ENCODE data around the gene VPS41. TPM values are rescaled to one million over a fixed set of nuclear protein-coding genes. Genes with fewer than 3 reads are reported as not detected.

Gene VPS41
- total and polyA plus RNA-seq, 10 of the 15 experiments (the other 5 are each of a cell fraction or from before 2014, with no cell fraction given) = 15.3 to 63.2 (median 47.0) TPM

DNA sequence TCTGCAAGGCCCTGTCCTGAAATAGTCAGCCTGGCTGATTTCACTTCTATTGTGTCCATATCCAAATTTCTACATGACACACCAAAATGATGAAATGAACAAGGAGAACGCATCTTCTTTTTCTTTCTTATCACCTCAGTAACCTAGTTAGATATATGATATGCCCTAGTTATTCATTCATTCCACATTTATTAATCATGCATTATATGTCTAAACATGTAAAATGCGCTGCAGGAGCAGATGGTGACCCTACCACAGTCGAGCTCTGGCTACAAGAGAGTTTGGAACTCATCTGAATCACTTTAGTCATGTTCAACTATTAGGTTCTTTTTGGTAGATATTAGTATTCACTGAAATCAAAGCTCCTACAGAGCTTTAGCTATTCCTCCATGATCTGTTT, 31.8 kb upstream of the VPS41 start (continued):
- TF ChIP-seq POLR2AphosphoS2 (IDR thresholded peaks at IDR 0.05; ENCODE audit: low read depth, low read length) (no peak), NFXL1 (IDR thresholded peaks at IDR 0.05; ENCODE audit: borderline replicate concordance) (no peak), SMAD1 (IDR thresholded peaks at IDR 0.05; ENCODE audit: low read depth, partially characterized antibody) (no peak)
- TF ChIP-seq, protein P1, sequence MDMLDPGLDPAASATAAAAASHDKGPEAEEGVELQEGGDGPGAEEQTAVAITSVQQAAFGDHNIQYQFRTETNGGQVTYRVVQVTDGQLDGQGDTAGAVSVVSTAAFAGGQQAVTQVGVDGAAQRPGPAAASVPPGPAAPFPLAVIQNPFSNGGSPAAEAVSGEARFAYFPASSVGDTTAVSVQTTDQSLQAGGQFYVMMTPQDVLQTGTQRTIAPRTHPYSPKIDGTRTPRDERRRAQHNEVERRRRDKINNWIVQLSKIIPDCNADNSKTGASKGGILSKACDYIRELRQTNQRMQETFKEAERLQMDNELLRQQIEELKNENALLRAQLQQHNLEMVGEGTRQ (IDR thresholded peaks at IDR 0.05; ENCODE audit: borderline replicate concordance, low read depth, low read length) = no peak

- ChIA-PET POLR2A (no interaction called here), RAD21 (ENCODE audit: unreplicated experiment) (interaction anchor here (0.6 kb wide), 1 partner anchor 534 kb away, joined by 3 read pairs; no protein-coding TSS in a partner anchor), CTCF (interaction anchor here (1.7 kb wide), 1 partner anchor 515 kb away, joined by 4 read pairs; no protein-coding TSS in a partner anchor), SMC1A (ENCODE audit: uncharacterized antibody, unreplicated experiment) (interaction anchor here (1.2 kb wide), 1 partner anchor 170 kb away, joined by 3 read pairs; no protein-coding TSS in a partner anchor)
- Histone ChIP-seq H3K9ac (ENCODE audit: control insufficient read depth, insufficient read depth, low read length) (no peak overlapping the region), H3K36me3 (ENCODE audit: control insufficient read depth in 2 of 2, insufficient read depth in 2 of 2, low read length in 1 of 2) (no peaks in the 10 kb centered on the region), H3K4me3 (no peak overlapping the region), H3K79me2 (ENCODE audit: control insufficient read depth, insufficient read depth, low read length) (no peaks in the 10 kb centered on the region), H3K4me2 (ENCODE audit: control insufficient read depth, insufficient read depth) (no peak overlapping the region), H3K4me1 (ENCODE audit: control insufficient read depth, insufficient read depth, low read length) (no peaks in the 10 kb centered on the region), H2AFZ (ENCODE audit: control insufficient read depth, low read depth, low read length) (no peak overlapping the region), H3K27ac (ENCODE audit: control insufficient read depth, insufficient read depth) (no peak overlapping the region), H3K27me3 (replicated peaks in 1 of 2; ENCODE audit: control insufficient read depth in 2 of 2, insufficient read depth in 2 of 2, low read length in 1 of 2) (peaks cover 0 to 2% of the 10 kb centered on the region in 2 experiments; a peak in 1 of 4 replicates), H3K9me3 (replicated peaks; ENCODE audit: control insufficient read depth, insufficient read depth, low read length) (no peaks in the 10 kb centered on the region), H4K20me1 (ENCODE audit: control insufficient read depth, insufficient read depth) (no peaks in the 10 kb centered on the region)
- in situ Hi-C loops (cut with MboI) (no loop called here), intact Hi-C loops (cut with micrococcal nuclease; ENCODE audit: unreplicated experiment) (no loop called here)
- ATAC-seq (no peak), FAIRE-seq (no peak), DNase-seq (ENCODE audit: low read depth, low spot score) (no peak)
- no TSS peak for BruUV-seq (replicated peaks)
- 38% methylated on average over 4 of the region's 4 CpGs for WGBS (ENCODE audit: insufficient coverage, insufficient replicate concordance, low lambda C conversion rate, missing lambda C conversion rate)
- TF ChIP-seq NBN (IDR thresholded peaks at IDR 0.05) = no peak
- TF ChIP-seq WRNIP1 (IDR thresholded peaks at IDR 0.05; ENCODE audit: borderline replicate concordance, low read depth, low read length) = no peak
- TF ChIP-seq SPI1 (IDR thresholded peaks at IDR 0.05; ENCODE audit: borderline replicate concordance, insufficient read depth, low read depth, low read length) = no peak
- no peak for TF ChIP-seq SREBF1 (IDR thresholded peaks at IDR 0.05; ENCODE audit: low read length)
- no peak for TF ChIP-seq JUND (IDR thresholded peaks at IDR 0.05; ENCODE audit: low read depth, low read length)
- no peak for TF ChIP-seq ZNF622 (IDR thresholded peaks at IDR 0.05)
- no peak for TF ChIP-seq NFIC (IDR thresholded peaks at IDR 0.05; ENCODE audit: low read depth, low read length)
- TF ChIP-seq, protein P1 (IDR thresholded peaks at IDR 0.05; ENCODE audit: borderline replicate concordance, low read depth, low read length) = no peak
- no peak for TF ChIP-seq CREM (IDR thresholded peaks at IDR 0.05; ENCODE audit: low read depth)
- no peak for TF ChIP-seq KAT2A (conservative IDR thresholded peaks at IDR 0.05; ENCODE audit: control insufficient read depth, low read depth, low read length)
- TF ChIP-seq NFYA (IDR thresholded peaks at IDR 0.05; ENCODE audit: borderline replicate concordance, low read depth, low read length) = no peak
- TF ChIP-seq FOS (IDR thresholded peaks at IDR 0.05; ENCODE audit: borderline replicate concordance, extremely low read depth, insufficient read length) = no peak
- TF ChIP-seq RUNX3 (IDR thresholded peaks at IDR 0.05; ENCODE audit: low read length) = no peak
- TF ChIP-seq KLF5 (IDR thresholded peaks at IDR 0.05; ENCODE audit: partially characterized antibody) = no peak
- no peak for TF ChIP-seq CTCF (IDR thresholded peaks at IDR 0.05 in 2 of 3, conservative IDR thresholded peaks at IDR 0.05 in 1 of 3; ENCODE audit: control insufficient read depth in 2 of 3, extremely low read depth in 1 of 3, insufficient read depth in 1 of 3, low read depth in 3 of 3, low read length in 3 of 3)
Measured at GRCh38 chr7:38938589-38938988, 29.6 kb upstream of the VPS41 start.
